ENCODE data around the gene MYNN.

The MYNN gene

GRCh38 chr3:169780742-169781141, 7.5 kb downstream of the MYNN start:
- no peak for DNase-seq

DNA sequence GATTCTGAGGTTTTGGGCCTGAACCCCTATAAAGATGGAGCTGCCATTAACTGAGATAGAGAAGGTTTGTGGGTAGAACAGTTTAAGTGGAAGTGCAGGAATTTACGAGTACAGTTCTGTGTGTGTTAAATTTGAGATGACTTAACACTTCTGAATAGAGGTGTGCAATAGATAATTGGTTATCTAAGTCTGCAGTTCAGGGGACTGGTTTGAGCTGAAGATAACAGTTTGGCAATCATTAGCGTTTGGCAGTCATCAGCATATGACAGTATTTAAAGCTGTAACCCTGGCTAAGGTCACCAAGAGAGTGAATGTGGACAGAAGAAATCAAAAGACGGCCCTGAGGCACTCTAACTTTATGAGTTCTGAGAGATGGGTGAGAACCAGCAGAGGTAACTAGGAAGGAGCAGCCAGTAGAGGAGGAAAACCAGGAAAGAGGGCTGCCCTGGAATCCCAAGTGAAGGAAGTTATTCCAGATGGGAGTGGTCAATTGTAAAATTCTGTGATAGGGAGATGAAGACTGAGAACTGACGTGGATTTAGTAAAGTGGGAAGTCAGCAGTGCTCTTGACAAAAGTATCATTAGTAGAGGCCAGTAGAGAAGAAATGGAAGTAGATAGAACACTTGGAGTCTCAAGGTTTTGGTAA, 8.1 kb downstream of the MYNN start:
- no peak for DNase-seq

DNA sequence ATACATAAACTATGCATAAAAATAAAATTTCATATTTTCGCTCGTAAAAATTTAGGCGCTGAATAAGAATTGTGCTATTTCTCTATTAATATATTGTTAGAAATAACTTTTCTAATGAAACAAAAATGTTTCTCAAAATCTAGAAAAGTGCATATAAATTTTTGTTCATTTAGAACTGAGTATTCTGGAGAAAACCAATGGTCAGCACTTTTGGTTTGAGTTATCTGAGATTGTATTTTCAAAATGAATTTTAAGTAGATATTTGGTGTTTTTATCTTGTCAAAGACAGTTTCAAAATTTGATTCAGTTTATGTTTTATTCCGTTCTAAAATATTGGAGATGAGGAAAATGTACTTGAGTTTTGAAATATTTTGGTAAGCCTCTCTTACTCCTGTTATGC, 13.9 kb downstream of the MYNN start:
- DNase-seq, result no peak

DNA sequence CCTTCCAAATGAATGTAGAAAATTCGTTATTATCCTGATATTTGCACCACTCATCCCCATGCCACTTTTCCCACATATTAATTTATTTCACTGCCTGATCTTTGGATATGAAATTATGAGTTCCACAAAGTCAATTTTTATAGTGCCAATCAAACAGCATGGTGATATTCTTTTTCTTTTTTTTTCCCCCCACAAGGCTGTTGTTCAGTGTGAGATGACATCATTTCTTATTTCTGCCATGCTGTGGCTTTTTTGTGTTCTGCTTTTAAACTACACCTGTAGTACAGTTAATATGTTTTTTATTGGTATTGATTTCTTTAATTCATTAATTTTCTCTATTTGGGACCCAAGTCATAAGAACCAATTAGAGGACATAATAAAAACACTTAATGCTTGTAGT, 14.6 kb downstream of the MYNN start:
- no peak for DNase-seq

- no peak for DNase-seq
Measured at GRCh38 chr3:169790219-169790618, 17.0 kb downstream of the MYNN start.

DNA sequence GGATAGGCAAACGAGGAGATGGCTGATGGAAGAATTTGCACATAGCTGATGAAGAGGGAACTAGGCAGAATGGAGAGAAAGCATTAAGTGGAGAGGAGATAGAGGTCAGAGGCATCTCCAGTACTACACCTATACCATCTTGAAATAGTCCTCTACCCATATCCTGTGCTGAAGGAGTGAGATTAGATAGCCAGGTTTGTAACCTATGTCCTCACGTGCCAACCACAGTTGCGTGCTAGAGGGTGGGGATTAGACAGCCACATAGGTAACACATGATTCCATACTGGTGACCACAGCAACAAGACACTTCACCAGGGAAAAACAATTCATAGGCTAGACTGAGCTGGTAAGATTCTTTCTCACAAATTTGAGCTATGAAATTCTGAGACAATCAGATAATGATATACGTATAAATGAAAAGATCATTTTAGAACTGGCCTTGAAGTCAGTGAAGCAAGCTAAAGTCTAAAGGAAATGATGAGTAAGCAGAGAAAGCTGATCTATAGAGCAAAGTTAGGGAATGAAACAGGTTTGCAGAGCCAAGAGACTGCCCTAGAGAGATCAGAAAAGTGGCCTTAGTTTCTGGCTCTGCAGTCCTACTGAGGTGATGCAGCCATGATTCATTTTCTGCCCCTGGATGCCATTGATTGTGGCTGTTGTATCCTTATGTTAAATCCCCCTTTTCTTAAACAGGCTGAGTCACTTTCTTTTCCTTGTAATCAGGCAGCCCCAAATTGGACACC, 17.7 kb downstream of the MYNN start:
- no peak for DNase-seq

- DNase-seq, result no peak
Measured at GRCh38 chr3:169792359-169792758, 19.2 kb downstream of the MYNN start.

DNA sequence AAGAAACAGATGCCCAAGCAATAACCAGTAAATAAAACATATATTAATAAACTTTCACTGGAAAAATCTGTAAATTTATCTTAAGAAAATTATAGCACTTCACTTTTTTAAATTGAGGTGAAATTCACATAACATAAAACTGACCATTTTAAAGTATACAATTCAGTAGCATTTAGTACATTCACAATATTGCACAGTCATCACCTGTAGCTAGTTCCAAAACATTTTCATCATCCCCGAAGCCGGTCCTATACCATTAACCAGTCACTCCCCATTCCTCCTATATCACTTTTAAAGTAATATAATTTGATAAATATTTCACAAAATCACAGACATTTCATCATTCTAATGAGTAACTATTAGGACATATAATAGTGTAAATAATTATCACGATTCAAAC, 31.5 kb downstream of the MYNN start:
- no peak for DNase-seq

DNA sequence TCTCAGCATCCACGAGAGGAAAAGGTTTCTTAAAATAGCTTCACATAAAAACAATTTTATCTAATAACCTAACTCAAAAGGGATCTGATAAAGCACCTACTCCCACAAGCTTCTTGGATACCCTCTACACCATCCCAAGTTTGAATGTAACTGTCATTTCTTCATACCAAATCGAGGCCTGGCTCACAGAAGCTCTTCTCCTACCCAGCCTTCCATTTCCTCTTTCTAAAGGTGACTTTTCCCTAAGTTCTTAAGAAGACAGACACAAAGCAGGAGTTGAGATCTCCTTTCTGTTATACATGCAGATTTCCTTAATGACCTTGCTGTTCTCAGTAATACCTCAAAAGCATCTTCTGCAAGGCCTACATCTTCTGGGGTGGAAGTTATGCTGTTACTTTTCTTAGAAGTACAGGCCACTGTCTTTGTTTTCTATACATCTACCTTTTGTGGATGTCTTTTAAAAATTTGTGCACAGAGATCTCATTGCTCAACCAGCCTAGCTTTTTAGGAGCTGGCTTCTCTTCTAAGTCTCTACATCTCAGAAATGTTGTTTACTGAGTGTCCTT, 36.1 kb downstream of the MYNN start:
- no peak for DNase-seq

- peak; percentile 60 for DNase-seq
Measured at GRCh38 chr3:169811631-169812331, 38.6 kb downstream of the MYNN start.

- peak; percentile 93 for DNase-seq
Measured at GRCh38 chr3:169812332-169813235, 39.4 kb downstream of the MYNN start, which contains the start of the genes LRRC34 and LRRIQ4. Gene LRRC34 (minus strand): TSS chr3:169812904. CDS start chr3:169812548, 356 bp downstream. Gene LRRIQ4 (plus strand): TSS chr3:169812870. CDS start chr3:169821922, 9,052 bp downstream.

GRCh38 chr3:169813278-169813677, 40.1 kb downstream of the MYNN start:
- no peak for DNase-seq

DNA sequence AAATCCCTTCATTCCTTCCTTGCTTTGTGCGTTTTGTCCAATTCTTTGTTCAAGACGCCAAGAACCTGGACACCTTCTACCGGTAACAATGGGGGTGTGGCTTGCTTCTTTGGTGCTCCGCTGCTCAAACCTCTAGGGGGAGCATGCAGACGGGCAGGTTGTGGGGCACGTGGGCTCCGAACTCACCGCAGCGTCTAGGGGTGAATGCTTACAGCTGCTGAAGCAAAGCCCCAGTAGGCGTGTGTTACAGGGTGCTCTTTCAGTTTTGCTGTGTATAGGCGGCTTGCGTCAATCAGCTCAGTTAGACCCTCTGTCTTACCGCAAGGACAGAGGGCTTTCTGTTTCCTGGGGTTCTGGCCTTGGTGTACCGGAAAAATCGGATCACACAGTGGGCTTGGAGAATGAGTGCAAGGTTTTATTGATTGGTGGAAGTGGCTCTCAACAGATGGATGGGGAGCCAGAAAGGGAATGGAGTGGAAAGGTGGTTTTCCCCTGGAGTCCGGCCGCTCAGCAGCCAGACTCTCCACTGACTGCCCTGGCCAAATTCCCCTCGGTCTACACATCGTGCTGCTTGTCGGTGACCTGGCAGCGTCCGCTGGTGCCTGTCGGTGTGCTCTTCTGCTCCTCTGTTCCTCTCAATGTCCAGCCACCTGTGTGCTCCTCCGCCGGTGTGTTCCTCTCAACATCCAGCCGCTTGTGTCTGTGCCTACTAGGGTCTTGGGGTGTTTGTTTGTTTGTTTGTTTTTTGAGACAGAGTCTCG, 40.7 kb downstream of the MYNN start:
- DNase-seq, result peak; percentile 73

GRCh38 chr3:169815590-169816150, 42.5 kb downstream of the MYNN start:
- DNase-seq, result no peak

DNA sequence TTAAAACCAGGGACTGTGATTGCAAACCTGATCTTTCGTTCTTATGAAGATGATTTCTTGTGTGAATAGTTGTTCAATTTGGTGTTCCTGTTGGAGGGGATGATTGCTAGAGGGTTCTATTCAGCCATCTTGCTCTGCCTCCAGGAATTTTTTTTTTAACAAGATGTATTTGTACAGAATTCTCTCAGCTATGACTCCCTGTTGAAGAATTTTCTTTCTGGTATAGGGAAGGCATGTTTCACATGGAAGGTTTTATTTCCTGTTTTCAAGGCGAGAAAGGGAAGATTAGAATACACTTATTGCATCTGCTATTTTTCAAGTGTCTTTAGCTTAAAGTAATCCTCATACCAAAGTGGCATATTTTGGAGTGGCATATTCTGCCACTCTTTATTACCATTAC, 45.1 kb downstream of the MYNN start:
- no peak for DNase-seq

- DNase-seq, result no peak
Measured at GRCh38 chr3:169822091-169822490, 48.9 kb downstream of the MYNN start.

DNA sequence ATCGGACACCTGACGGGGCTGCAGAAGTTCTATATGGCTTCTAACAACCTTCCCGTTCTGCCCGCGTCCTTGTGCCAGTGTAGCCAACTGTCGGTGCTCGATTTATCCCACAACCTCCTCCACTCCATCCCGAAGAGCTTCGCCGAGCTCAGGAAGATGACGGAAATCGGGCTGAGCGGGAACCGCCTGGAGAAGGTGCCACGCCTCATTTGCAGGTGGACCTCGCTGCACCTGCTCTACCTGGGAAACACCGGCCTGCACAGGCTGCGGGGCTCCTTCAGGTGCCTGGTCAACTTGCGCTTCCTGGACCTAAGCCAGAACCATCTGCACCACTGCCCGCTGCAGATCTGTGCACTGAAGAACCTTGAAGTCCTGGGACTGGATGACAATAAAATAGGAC, 49.3 kb downstream of the MYNN start:
- no peak for DNase-seq

DNA sequence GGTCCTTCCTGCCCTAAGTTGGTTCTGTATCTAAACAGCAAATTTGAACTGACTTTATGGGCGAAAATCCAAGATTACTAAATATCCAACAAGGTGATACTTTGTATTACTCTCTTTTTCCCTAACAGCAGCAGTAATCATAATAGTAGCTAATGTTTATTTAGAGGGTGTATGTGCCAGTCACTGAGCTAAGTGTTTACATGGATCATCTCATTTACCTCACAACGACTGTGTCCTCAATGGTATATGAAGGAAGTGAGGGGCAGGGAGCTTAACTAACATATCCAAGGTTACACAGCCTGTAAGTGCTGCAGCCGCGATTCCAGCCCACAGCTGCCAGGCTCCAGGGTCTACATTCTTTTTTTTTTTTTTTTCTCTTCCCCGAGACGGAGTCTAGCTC, 49.8 kb downstream of the MYNN start:
- no peak for DNase-seq

GRCh38 chr3:169825316-169825715, 52.1 kb downstream of the MYNN start:
- no peak for DNase-seq

DNA sequence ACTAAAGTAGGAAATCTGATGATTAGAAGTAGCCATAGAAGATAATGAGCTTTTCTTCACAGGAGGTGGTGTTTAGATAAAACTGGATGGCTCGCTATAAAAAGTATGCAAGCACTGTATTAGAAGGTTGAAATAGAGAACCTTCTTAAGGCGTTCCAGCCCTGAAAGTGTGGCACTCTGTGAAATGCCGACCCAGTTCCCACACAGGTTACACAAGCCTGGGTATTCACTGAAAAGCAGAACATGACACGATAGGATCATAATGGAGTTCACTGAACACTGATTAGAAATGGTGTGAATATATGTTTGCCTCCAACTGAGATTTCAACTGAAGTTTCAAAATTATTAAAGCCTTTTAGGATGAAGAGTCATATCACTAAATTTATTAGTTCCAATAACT, 54.5 kb downstream of the MYNN start:
- no peak for DNase-seq

DNA sequence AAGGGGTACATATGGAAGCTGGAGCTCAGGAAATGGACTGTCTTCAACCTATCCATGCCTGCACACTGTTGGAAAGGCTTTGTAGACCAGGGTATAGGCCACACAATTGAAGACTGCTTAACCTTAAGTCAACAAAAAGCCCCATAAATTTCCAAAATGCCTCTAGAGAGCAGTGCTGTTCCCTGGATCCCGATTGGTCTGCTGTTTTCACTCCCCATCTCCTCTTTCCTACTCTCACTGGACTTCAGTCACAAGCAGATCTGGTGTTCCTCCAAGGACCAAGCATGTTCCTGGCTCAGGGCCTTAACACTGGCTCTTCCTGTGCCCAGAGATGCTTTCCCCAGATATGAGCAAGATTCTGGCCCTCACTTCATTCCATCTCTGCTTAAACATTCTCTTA, 62.3 kb downstream of the MYNN start:
- no peak for DNase-seq

Measured in NCI-H1105 (cell line).